Coronary artery (tissue), 2 donors: ENCODE results near the gene FAM184A.
"Not testable (repeated sequence)": the region's sequence is repeated elsewhere in the genome, so short reads cannot be mapped to it uniquely, and the experiment has no call there.

Experiments used
- DNase-seq: peaks from one replicate; pipeline ENCODE4 v3.0.0-alpha.2; 2017; ENCODE audit warnings: low spot score
- H3K27ac ChIP-seq, 2 donors: fragments of 200-600 bp; sonication (generic); one replicate each; pipeline ENCODE4 v1.5.1; 2016 to 2019
- H3K4me3 ChIP-seq: fragments of 200-600 bp; sonication (generic); 2 replicates; pipeline ENCODE4 v1.5.1; 2016; ENCODE audit warnings: mild to moderate bottlenecking, moderate library complexity
- CTCF ChIP-seq: fragments of 200-600 bp; sonication (generic); IDR thresholded peaks from one replicate; pipeline ENCODE4 v1.5.1; 2019; ENCODE audit warnings: antibody characterized with exemption

Gene FAM184A

GRCh38 chr6:119100115-119100514, 21.7 kb upstream of the FAM184A start:
- Histone ChIP-seq H3K27ac (no peak overlapping the region), H3K4me3 (no peak overlapping the region)
- DNase-seq: no peak
- TF ChIP-seq CTCF: no peak

GRCh38 chr6:119097815-119098361, 19.4 kb upstream of the FAM184A start:
- H3K27ac ChIP-seq, H3K4me3 ChIP-seq, DNase-seq: not testable (repeated sequence)

GRCh38 chr6:119096721-119097565, 18.5 kb upstream of the FAM184A start:
- DNase-seq: peak; percentile 79
- no peak overlapping the region for H3K27ac ChIP-seq
- peak overlapping the region; percentile 17 for H3K4me3 ChIP-seq
- no peak for TF ChIP-seq CTCF

GRCh38 chr6:119090256-119090655, 11.8 kb upstream of the FAM184A start:
- TF ChIP-seq CTCF: no peak
- no peak overlapping the region for H3K27ac ChIP-seq
- DNase-seq: no peak
- no peak overlapping the region for H3K4me3 ChIP-seq

GRCh38 chr6:119084784-119085183, 6.3 kb upstream of the FAM184A start:
- DNase-seq: no peak
- no peak overlapping the region for H3K27ac ChIP-seq
- no peak overlapping the region for H3K4me3 ChIP-seq
- TF ChIP-seq CTCF: no peak

GRCh38 chr6:119083007-119083406, 4.5 kb upstream of the FAM184A start:
- H3K27ac ChIP-seq: no peak overlapping the region
- no peak for DNase-seq
- H3K4me3 ChIP-seq: no peak overlapping the region
- no peak for TF ChIP-seq CTCF

GRCh38 chr6:119079283-119079809, 882 bp upstream of the FAM184A start:
- peak overlapping the region; percentile 93 for H3K4me3 ChIP-seq
- TF ChIP-seq CTCF: no peak
- H3K27ac ChIP-seq: peak overlapping the region; percentile 64 to 83
- no peak for DNase-seq
